ENCODE results near the gene NDUFB3. TPM values are rescaled to one million over a fixed set of nuclear protein-coding genes. Genes with fewer than 3 reads are reported as not detected.

Gene NDUFB3
- total and polyA plus RNA-seq, 10 of the 15 experiments (the other 5 are each of a cell fraction or from before 2014, with no cell fraction given): 115 to 1,059 (median 187) TPM

DNA sequence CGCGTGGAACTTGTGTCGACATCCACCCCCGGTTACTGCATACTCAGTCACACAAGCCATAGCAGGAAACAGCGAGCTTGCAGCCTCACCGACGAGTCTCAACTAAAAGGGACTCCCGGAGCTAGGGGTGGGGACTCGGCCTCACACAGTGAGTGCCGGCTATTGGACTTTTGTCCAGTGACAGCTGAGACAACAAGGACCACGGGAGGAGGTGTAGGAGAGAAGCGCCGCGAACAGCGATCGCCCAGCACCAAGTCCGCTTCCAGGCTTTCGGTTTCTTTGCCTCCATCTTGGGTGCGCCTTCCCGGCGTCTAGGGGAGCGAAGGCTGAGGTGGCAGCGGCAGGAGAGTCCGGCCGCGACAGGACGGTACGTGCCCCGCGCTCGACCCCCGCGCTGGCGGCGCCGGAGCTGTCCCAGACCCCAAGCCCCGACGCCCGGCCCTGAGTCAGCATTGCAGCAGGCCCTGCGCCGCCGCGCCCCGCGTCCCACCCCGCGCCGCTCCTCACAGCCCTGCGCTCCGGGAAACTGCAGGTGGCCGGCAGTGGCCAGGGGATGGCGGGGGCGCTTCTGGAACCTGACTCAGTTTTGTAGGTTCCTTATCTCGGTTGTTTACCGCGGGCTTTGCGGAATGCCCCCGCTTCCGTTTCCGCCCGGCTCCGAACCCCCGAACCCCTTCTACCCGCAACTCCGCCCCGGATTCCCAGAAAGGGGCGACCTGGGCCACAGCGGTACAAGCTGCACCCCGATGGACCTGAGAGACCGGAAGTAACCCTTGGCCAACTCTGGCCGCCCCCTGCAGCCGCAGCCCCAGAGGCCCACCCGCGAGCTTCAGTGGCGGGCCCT lies 44.5 kb downstream of the NDUFB3 start, which contains the start of gene CFLAR (continued):
- TF ChIP-seq, protein P1, sequence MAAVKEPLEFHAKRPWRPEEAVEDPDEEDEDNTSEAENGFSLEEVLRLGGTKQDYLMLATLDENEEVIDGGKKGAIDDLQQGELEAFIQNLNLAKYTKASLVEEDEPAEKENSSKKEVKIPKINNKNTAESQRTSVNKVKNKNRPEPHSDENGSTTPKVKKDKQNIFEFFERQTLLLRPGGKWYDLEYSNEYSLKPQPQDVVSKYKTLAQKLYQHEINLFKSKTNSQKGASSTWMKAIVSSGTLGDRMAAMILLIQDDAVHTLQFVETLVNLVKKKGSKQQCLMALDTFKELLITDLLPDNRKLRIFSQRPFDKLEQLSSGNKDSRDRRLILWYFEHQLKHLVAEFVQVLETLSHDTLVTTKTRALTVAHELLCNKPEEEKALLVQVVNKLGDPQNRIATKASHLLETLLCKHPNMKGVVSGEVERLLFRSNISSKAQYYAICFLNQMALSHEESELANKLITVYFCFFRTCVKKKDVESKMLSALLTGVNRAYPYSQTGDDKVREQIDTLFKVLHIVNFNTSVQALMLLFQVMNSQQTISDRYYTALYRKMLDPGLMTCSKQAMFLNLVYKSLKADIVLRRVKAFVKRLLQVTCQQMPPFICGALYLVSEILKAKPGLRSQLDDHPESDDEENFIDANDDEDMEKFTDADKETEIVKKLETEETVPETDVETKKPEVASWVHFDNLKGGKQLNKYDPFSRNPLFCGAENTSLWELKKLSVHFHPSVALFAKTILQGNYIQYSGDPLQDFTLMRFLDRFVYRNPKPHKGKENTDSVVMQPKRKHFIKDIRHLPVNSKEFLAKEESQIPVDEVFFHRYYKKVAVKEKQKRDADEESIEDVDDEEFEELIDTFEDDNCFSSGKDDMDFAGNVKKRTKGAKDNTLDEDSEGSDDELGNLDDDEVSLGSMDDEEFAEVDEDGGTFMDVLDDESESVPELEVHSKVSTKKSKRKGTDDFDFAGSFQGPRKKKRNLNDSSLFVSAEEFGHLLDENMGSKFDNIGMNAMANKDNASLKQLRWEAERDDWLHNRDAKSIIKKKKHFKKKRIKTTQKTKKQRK (IDR thresholded peaks at IDR 0.05; ENCODE audit: low read depth, low read length): no peak
- no peak for TF ChIP-seq RELA (IDR thresholded peaks at IDR 0.05; ENCODE audit: borderline replicate concordance, partially characterized antibody)
- TF ChIP-seq CBX3 (IDR thresholded peaks at IDR 0.05; ENCODE audit: borderline replicate concordance, low read depth): no peak
- TF ChIP-seq KDM1A (IDR thresholded peaks at IDR 0.05; ENCODE audit: borderline replicate concordance): no peak
- peak; percentile 53 to 61; a peak in 2 of 4 replicates for TF ChIP-seq BHLHE40 (IDR thresholded peaks at IDR 0.05; ENCODE audit: borderline replicate concordance in 1 of 2, low read depth in 2 of 2, low read length in 1 of 2)
- peak in 1 of 2 experiments; percentile 94; a peak in 2 of 4 replicates for TF ChIP-seq ETV6 (conservative IDR thresholded peaks at IDR 0.05 in 1 of 2, IDR thresholded peaks at IDR 0.05 in 1 of 2; ENCODE audit: borderline replicate concordance in 1 of 2, low read depth in 1 of 2)
- peak; percentile 71 for TF ChIP-seq FOXK2 (IDR thresholded peaks at IDR 0.05)
- TF ChIP-seq ZNF207 (IDR thresholded peaks at IDR 0.05; ENCODE audit: borderline replicate concordance): no peak
- no peak for TF ChIP-seq PAX8 (IDR thresholded peaks at IDR 0.05)
- no peak for TF ChIP-seq MTA3 (IDR thresholded peaks at IDR 0.05; ENCODE audit: borderline replicate concordance, low read length)
- TF ChIP-seq SUZ12 (IDR thresholded peaks at IDR 0.05; ENCODE audit: unreplicated experiment): no peak
- 0 out of 4 replicates have a peak, but pooled peaks of 1 of the 2 experiments have one; percentile 48 for TF ChIP-seq SRF (IDR thresholded peaks at IDR 0.05; ENCODE audit: low read depth in 2 of 2, low read length in 2 of 2)
- TF ChIP-seq CREB1 (IDR thresholded peaks at IDR 0.05; ENCODE audit: low read depth): no peak
- TF ChIP-seq SP1 (IDR thresholded peaks at IDR 0.05; ENCODE audit: low read depth, low read length): peak; percentile 62
- TF ChIP-seq IKZF2 (IDR thresholded peaks at IDR 0.05): peak; percentile 93 to 94
- peak; percentile 72; the same call in 1 of the 2 replicates for TF ChIP-seq TAF1 (IDR thresholded peaks at IDR 0.05; ENCODE audit: borderline replicate concordance, low read depth, low read length)
- peak; percentile 90 for TF ChIP-seq NR2F1 (conservative IDR thresholded peaks at IDR 0.05)
- peak; percentile 79 for TF ChIP-seq EED (IDR thresholded peaks at IDR 0.05; ENCODE audit: low read depth)
- no peak for TF ChIP-seq RUNX3 (IDR thresholded peaks at IDR 0.05; ENCODE audit: low read length)
- peak; percentile 64 for TF ChIP-seq MTA2 (IDR thresholded peaks at IDR 0.05; ENCODE audit: low read depth)
- TF ChIP-seq, protein P2, sequence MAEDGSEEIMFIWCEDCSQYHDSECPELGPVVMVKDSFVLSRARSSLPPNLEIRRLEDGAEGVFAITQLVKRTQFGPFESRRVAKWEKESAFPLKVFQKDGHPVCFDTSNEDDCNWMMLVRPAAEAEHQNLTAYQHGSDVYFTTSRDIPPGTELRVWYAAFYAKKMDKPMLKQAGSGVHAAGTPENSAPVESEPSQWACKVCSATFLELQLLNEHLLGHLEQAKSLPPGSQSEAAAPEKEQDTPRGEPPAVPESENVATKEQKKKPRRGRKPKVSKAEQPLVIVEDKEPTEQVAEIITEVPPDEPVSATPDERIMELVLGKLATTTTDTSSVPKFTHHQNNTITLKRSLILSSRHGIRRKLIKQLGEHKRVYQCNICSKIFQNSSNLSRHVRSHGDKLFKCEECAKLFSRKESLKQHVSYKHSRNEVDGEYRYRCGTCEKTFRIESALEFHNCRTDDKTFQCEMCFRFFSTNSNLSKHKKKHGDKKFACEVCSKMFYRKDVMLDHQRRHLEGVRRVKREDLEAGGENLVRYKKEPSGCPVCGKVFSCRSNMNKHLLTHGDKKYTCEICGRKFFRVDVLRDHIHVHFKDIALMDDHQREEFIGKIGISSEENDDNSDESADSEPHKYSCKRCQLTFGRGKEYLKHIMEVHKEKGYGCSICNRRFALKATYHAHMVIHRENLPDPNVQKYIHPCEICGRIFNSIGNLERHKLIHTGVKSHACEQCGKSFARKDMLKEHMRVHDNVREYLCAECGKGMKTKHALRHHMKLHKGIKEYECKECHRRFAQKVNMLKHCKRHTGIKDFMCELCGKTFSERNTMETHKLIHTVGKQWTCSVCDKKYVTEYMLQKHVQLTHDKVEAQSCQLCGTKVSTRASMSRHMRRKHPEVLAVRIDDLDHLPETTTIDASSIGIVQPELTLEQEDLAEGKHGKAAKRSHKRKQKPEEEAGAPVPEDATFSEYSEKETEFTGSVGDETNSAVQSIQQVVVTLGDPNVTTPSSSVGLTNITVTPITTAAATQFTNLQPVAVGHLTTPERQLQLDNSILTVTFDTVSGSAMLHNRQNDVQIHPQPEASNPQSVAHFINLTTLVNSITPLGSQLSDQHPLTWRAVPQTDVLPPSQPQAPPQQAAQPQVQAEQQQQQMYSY (CRISPR knock-in tag; IDR thresholded peaks at IDR 0.05): no peak
- no peak; the same call in 1 of the 2 replicates for TF ChIP-seq CHD2 (IDR thresholded peaks at IDR 0.05; ENCODE audit: borderline replicate concordance, low read depth, low read length)
- TF ChIP-seq HDAC2 (IDR thresholded peaks at IDR 0.05): no peak
